ENCODE measurements around the gene SPIN2B. TPM values are rescaled to one million over a fixed set of nuclear protein-coding genes. Genes with fewer than 3 reads are reported as not detected.

The SPIN2B gene
- total RNA-seq, result 6.5 and 10.0 TPM in 2 replicates

GRCh38 chrX:57121162-57121755 lies at the start of gene SPIN2B:
Gene SPIN2B, minus strand, starts transcription at chrX:57121548.

DNA sequence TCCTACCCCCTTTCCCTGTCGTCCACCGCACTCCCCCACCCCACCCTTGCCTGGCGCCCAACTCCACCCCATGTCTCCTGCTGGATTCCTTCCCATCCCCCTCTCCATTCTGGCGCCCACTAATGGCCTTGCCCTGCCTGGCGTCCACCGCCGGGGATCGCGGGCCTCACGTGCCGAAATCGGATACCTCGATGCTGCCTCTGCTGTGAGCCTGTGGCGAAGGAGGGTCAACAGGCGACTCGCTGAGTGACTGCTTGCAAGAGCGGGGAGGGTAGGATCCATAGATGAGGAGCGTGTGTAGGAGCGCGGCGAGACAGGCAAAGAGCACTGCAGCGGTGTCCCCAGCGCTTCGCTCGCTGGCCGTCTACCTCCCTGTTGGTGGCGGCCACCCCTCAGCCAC lies 15.7 kb upstream of the SPIN2B start, which contains the start of gene SPIN2A:
SPIN2A (minus strand) TSS at position 325 of the 400 bp plus-strand sequence. CDS start 800 bp downstream, outside the sequence.

Other genes with a start within 250 kb of the SPIN2B start
- gene SPIN3, start 126.0 kb downstream of the SPIN2B start, total RNA-seq, result 5.6 and 6.1 TPM in 2 replicates
- gene SPIN2A, start 15.8 kb upstream of the SPIN2B start, total RNA-seq, result 0.29 and 0.33 TPM in 2 replicates
- 0.33 and 0.96 TPM in 2 replicates for gene FAAH2, start 165.2 kb upstream of the SPIN2B start, total RNA-seq

Measured in vein endothelial cell (primary cell).